Thoracic aorta (tissue), 2 donors: ENCODE data around the gene KCP. TPM values are rescaled to one million over a fixed set of nuclear protein-coding genes. Genes with fewer than 3 reads are reported as not detected.

ENCODE experiments used
- ATAC-seq: fragments of 150-250 bp; one replicate; pipeline ENCODE4 v1.8.0; 2017; ENCODE audit warnings: low read depth; ENCODE audit not compliant: insufficient number of reproducible peaks, low FRiP score
- DNase-seq: peaks from one replicate; pipeline ENCODE4 v3.0.0-alpha.2; 2020; ENCODE audit warnings: low spot score
- H3K27ac ChIP-seq, 2 donors: fragments of 200-600 bp; sonication (generic); 1 replicate in 1 of 2; 2 replicates in 1 of 2; pipeline ENCODE4 v1.5.1; 2016; ENCODE audit warnings: mild to moderate bottlenecking in 2 of 2, moderate library complexity in 2 of 2
- H3K27me3 ChIP-seq: fragments of 200-600 bp; sonication (generic); replicated peaks from 2 replicates; pipeline ENCODE4 v1.6.0; 2016; ENCODE audit warnings: mild to moderate bottlenecking; ENCODE audit not compliant: insufficient read depth
- H3K36me3 ChIP-seq: fragments of 200-600 bp; sonication (generic); one replicate; pipeline ENCODE4 v1.5.1; 2016
- H3K4me1 ChIP-seq, 2 donors: fragments of 200-600 bp; sonication (generic); 1 replicate in 1 of 2; 2 replicates in 1 of 2; pipeline versions ENCODE4 v1.5.1 to v1.6.0; 2016; ENCODE audit warnings: low read depth in 2 of 2, mild to moderate bottlenecking in 1 of 2; ENCODE audit not compliant: control insufficient read depth in 1 of 2
- H3K4me3 ChIP-seq: fragments of 200-600 bp; sonication (generic); 2 replicates; pipeline ENCODE4 v1.5.1; 2016; ENCODE audit warnings: mild to moderate bottlenecking
- H3K9me3 ChIP-seq: fragments of 200-600 bp; sonication (generic); 2 replicates; pipeline ENCODE4 v1.5.1; 2016
- total RNA-seq, 2 donors: library from RNA; depleted of rRNA; stranded (reverse); fragments of >200 nt; gene quantifications; one replicate each; pipeline versions ENCODE4 v1.1.0 to v1.2.3, GENCODE V29; 2016
- TF ChIP-seq, protein P1 (sequence below): fragments of 200-600 bp; sonication (generic); IDR thresholded peaks from one replicate; pipeline ENCODE4 v1.5.1; 2019; ENCODE audit warnings: antibody characterized with exemption

KCP gene
- total RNA-seq, 2 donors from 2014 or later: 0.81 to 2.0 TPM

DNA sequence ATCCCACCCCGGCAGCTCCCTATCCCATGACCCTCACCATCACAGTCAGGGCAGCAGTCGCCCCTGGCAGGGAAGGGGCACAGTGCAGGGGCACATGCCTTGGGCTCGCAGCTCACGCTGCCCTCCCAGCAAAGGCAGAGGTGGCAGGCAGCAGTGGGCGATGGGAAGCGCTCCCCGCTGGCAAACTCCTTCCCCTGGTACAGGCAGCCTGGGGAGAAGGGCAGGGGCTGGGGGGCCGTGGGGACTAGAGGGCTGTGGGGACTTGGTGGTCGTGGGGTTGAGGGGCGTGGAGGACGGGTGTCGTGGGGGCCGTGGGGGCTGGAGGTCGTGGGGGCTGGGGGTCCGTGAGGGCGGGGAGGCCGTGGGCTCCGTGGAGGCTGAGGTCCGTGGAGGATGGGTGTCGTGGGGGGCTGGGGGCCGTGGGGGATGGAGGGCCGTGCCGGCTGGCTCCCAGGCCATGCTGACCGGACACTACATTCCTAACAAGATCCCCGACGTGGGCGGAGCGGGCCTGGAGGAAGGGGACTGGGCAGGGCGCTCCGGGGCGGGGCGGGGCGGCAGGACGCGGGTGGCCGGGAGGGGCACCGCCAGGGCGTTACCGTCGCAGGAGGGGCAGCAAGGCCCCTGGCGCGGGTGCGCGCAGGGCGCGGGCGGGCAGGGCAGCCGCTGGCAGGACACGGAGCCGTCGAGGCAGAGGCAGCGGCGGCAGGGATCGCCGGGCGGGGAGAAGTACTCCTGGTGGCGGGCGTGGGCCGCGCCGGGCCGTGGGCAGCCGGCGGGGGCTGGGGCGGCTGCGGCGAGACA lies 20.0 kb downstream of the KCP start:
- Histone ChIP-seq H3K27me3 (no peaks in the 10 kb centered on the region), H3K9me3 (no peaks in the 10 kb centered on the region), H3K36me3 (no peaks in the 10 kb centered on the region), H3K27ac (no peak overlapping the region), H3K4me1 (no peaks in the 10 kb centered on the region), H3K4me3 (peak overlapping the region; percentile 53)
- no peak for DNase-seq
- TF ChIP-seq, protein P1, sequence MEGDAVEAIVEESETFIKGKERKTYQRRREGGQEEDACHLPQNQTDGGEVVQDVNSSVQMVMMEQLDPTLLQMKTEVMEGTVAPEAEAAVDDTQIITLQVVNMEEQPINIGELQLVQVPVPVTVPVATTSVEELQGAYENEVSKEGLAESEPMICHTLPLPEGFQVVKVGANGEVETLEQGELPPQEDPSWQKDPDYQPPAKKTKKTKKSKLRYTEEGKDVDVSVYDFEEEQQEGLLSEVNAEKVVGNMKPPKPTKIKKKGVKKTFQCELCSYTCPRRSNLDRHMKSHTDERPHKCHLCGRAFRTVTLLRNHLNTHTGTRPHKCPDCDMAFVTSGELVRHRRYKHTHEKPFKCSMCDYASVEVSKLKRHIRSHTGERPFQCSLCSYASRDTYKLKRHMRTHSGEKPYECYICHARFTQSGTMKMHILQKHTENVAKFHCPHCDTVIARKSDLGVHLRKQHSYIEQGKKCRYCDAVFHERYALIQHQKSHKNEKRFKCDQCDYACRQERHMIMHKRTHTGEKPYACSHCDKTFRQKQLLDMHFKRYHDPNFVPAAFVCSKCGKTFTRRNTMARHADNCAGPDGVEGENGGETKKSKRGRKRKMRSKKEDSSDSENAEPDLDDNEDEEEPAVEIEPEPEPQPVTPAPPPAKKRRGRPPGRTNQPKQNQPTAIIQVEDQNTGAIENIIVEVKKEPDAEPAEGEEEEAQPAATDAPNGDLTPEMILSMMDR: no peak
- peak; percentile 9 for ATAC-seq

DNA sequence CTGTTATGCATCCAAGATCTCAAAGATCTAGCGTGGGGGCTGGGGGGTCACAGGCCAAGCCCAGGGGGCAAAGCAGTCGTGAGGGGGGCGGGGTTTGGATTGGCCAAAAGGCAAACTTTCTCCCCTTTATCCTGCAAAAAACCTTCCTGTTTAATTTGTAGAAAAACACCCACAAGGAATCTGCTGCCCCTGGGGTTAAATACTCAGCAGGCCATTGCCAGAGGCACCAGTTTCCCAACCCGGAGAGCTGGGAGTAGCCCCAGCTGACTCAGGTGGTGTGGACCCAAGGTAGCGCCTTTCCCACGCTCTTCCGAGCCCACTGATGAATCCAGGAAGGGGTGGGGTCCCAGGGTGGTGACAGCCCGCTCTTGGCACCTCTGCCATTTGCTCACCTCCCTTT lies 21.4 kb downstream of the KCP start:
- Histone ChIP-seq H3K9me3 (no peaks in the 10 kb centered on the region), H3K27me3 (no peaks in the 10 kb centered on the region), H3K4me3 (no peak overlapping the region), H3K27ac (no peak overlapping the region), H3K4me1 (no peaks in the 10 kb centered on the region), H3K36me3 (no peaks in the 10 kb centered on the region)
- no peak for ATAC-seq
- DNase-seq: no peak
- TF ChIP-seq, protein P1: no peak

DNA sequence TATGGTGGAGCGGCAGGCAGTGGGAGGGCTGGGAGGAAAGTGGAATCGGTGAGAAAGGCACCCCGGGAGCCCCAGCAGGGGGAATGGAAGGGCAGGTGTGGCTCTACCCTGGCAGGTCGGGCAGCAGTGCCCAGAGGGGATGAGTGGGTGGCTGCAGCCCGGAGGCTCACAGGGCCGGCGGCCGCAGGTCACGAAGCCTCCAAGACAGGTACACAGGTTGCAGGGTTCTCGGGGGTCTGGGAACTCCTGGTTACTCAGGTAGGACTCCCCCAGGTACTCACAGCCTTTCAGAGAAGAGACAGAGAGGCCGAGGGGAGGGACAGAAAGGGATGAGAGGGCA lies 21.8 kb downstream of the KCP start:
- DNase-seq (no peak), ATAC-seq (no peak)
- Histone ChIP-seq H3K4me3 (no peak overlapping the region), H3K27ac (no peak overlapping the region), H3K27me3 (no peaks in the 10 kb centered on the region), H3K36me3 (no peaks in the 10 kb centered on the region), H3K4me1 (no peaks in the 10 kb centered on the region), H3K9me3 (no peaks in the 10 kb centered on the region)
- TF ChIP-seq, protein P1: no peak

DNA sequence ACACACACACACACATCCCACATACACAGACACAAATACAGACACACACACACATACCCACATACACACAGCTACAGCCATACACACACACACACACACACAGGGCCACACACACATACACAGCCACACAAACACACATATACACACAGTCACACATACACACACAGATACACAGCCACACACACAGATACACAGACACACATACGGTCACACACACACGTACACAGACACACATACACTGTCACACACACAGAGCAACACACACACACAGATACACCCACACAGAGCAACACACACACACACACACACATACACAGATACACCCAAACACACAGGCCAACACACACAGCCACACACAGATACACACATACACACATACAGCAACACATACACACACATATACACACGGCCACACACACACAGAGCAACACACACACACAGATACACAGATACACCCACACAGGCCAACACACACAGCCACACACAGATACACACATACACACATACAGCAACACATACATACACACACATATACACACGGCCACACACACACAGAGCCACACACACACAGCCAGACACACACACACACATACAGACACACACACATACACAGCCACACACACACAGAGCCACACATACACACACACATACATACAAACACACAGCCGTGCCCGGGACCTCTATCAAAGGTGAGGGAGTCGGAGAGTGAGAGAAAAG lies 22.3 kb downstream of the KCP start:
- ATAC-seq (no peak), DNase-seq (no peak)
- TF ChIP-seq, protein P1: no peak
- Histone ChIP-seq H3K9me3 (no peaks in the 10 kb centered on the region), H3K27me3 (no peaks in the 10 kb centered on the region), H3K4me1 (no peaks in the 10 kb centered on the region), H3K4me3 (no peak overlapping the region), H3K27ac (no peak overlapping the region), H3K36me3 (no peaks in the 10 kb centered on the region)

DNA sequence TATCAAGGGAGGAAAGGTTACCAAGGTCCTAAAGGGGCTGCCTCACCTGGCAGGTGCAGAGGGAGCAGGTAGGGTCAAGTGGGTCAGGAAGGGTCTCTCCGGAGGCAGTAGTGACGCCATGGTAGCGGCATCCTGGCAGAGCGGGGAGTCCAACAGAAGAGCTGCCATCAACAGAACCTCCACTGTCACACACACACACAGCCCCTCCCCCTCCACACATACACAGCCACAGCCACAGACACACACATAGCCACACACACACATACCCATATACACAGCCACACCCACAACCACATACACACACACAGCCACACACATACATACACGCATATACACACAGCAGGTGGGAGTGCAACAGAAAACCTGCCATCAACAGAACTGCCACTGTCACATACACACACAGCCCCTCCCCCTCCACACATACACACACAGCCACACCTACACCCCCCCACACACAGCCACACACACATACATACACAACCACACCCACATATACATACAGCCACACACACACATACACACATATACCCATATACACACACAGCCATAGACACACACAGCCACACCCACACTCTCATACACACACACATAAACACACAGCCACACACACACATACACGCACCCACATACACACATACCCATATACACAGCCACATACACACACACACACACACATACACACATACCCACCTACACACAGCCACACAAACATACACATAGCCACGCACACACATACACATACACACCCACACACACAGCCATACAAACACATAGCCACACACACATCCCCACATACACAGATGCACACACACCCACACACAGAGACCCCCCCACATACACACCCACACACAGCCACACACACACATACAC lies 23.1 kb downstream of the KCP start:
- Histone ChIP-seq H3K36me3 (no peaks in the 10 kb centered on the region), H3K4me3 (no peak overlapping the region), H3K9me3 (no peaks in the 10 kb centered on the region), H3K4me1 (no peaks in the 10 kb centered on the region), H3K27me3 (no peaks in the 10 kb centered on the region), H3K27ac (no peak overlapping the region)
- no peak for ATAC-seq
- TF ChIP-seq, protein P1: no peak
- no peak for DNase-seq
